WTC11 (cell line): ENCODE results near the gene UBXN10.

Experiments
- ESRRA ChIP-seq: sonication (generic); formaldehyde crosslinking; IDR thresholded peaks from 2 replicates; pipeline ENCODE4 v1.8.1; 2022; ENCODE audit warnings: mild to moderate bottlenecking, missing genetic modification reagents, borderline replicate concordance
- JUN ChIP-seq: sonication (generic); formaldehyde crosslinking; IDR thresholded peaks from 2 replicates; pipeline ENCODE4 v1.8.0; 2023; ENCODE audit warnings: mild to moderate bottlenecking, missing genetic modification reagents
- ZNF263 ChIP-seq: sonication (generic); formaldehyde crosslinking; IDR thresholded peaks from 2 replicates; pipeline ENCODE4 v1.8.1; 2022; ENCODE audit warnings: low read depth, mild to moderate bottlenecking, moderate library complexity, missing genetic modification reagents
- ZNF317 ChIP-seq: sonication (generic); formaldehyde crosslinking; IDR thresholded peaks from 2 replicates; pipeline ENCODE4 v1.8.1; 2023; ENCODE audit warnings: low read depth, mild to moderate bottlenecking, moderate library complexity, missing genetic modification reagents, borderline replicate concordance
- TF ChIP-seq, protein P1 (sequence below): sonication (generic); formaldehyde crosslinking; IDR thresholded peaks from 2 replicates; pipeline ENCODE4 v1.8.1; 2023; ENCODE audit warnings: mild to moderate bottlenecking, missing genetic modification reagents
- TF ChIP-seq, protein P2 (sequence below): fragments of 200-600 bp; IDR thresholded peaks from 2 replicates; pipeline ENCODE4 v1.8.0; 2022; ENCODE audit warnings: antibody characterized with exemption

DNA sequence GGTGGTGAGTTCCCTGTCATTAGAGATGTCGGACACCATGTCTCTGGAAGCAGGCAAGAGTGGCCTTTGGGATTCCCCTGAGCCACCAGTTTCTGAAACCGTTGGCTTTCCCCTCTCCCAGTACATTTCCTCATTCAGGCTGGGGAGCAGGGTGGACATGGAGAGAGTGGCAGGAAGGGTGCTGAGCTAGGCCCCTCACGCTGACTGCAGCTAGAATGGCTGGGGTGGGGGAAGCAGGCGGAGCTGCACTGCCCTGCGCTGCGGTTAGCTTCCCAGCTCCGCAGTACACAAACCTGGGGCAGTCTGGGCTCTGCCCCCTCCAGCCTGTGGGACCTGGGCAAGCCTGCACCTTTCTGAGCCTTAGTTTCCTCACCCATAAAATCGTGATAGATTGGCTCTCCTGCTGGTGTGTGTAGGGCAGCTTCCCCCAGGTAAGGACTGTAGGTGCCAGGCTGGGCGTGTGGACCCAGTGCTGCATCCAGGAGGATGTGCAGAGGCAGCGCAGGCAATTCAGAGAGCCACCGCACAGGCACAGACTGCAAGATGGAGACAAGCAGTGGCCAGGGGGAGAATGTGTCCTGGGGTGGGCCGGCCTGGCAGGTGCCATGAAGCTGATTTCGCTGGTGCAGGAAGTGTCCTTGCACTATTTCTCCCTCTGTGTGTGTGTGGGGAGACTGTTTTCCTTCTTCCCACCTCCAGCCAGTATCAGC, 43.7 kb upstream of the UBXN10 start:
- TF ChIP-seq, protein P1, sequence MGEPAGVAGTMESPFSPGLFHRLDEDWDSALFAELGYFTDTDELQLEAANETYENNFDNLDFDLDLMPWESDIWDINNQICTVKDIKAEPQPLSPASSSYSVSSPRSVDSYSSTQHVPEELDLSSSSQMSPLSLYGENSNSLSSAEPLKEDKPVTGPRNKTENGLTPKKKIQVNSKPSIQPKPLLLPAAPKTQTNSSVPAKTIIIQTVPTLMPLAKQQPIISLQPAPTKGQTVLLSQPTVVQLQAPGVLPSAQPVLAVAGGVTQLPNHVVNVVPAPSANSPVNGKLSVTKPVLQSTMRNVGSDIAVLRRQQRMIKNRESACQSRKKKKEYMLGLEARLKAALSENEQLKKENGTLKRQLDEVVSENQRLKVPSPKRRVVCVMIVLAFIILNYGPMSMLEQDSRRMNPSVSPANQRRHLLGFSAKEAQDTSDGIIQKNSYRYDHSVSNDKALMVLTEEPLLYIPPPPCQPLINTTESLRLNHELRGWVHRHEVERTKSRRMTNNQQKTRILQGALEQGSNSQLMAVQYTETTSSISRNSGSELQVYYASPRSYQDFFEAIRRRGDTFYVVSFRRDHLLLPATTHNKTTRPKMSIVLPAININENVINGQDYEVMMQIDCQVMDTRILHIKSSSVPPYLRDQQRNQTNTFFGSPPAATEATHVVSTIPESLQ (CRISPR knock-in tag), result no peak
- TF ChIP-seq, protein P2, sequence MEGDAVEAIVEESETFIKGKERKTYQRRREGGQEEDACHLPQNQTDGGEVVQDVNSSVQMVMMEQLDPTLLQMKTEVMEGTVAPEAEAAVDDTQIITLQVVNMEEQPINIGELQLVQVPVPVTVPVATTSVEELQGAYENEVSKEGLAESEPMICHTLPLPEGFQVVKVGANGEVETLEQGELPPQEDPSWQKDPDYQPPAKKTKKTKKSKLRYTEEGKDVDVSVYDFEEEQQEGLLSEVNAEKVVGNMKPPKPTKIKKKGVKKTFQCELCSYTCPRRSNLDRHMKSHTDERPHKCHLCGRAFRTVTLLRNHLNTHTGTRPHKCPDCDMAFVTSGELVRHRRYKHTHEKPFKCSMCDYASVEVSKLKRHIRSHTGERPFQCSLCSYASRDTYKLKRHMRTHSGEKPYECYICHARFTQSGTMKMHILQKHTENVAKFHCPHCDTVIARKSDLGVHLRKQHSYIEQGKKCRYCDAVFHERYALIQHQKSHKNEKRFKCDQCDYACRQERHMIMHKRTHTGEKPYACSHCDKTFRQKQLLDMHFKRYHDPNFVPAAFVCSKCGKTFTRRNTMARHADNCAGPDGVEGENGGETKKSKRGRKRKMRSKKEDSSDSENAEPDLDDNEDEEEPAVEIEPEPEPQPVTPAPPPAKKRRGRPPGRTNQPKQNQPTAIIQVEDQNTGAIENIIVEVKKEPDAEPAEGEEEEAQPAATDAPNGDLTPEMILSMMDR, result no peak
- TF ChIP-seq ZNF263 (CRISPR knock-in tag), result no peak
- TF ChIP-seq ESRRA (CRISPR knock-in tag), result no peak
- no peak for TF ChIP-seq ZNF317 (CRISPR knock-in tag)
- no peak for TF ChIP-seq JUN (CRISPR knock-in tag)
